Colonic mucosa (tissue), 4 donors: ENCODE results near the gene APLF. TPM values are rescaled to one million over a fixed set of nuclear protein-coding genes. Genes with fewer than 3 reads are reported as not detected.
"Not testable (repeated sequence)": the region's sequence is repeated elsewhere in the genome, so short reads cannot be mapped to it uniquely, and the experiment has no call there.

ENCODE experiments used
- DNase-seq: peaks from one replicate; pipeline ENCODE4 v3.0.0-alpha.2; 2020
- H3K27ac ChIP-seq: fragments of 200-600 bp; one replicate; pipeline ENCODE4 v1.8.0; 2021
- H3K27me3 ChIP-seq: fragments of 200-600 bp; one replicate; pipeline ENCODE4 v1.8.0; 2021
- H3K36me3 ChIP-seq: fragments of 200-600 bp; one replicate; pipeline ENCODE4 v1.8.0; 2021
- H3K4me1 ChIP-seq: fragments of 200-600 bp; one replicate; pipeline ENCODE4 v1.8.0; 2021; ENCODE audit warnings: mild to moderate bottlenecking
- H3K4me3 ChIP-seq: fragments of 200-600 bp; one replicate; pipeline ENCODE4 v1.8.0; 2021
- H3K9ac ChIP-seq, 2 donors: one replicate each; pipeline ENCODE4 v1.7.0; 2013; ENCODE audit warnings: control low read depth in 2 of 2, low read depth in 2 of 2, low read length in 2 of 2
- H3K9me3 ChIP-seq: fragments of 200-600 bp; one replicate; pipeline ENCODE4 v1.8.0; 2021
- intact Hi-C: fragments of 100-400 bp; cut with DNase I; formaldehyde crosslinking; loops from one replicate; pipeline ENCODE4 v1.14.1; 2022
- total RNA-seq, 2 donors: library from RNA; stranded (reverse); fragmentation: NEBNext Ultra II Directional in 1 of 2; extraction: Animal tissue kit (Norgen Biotek cat#: 25700) in 1 of 2; gene quantifications; one replicate each; pipeline ENCODE4 v1.2.1, GENCODE V29; 2021
- TF ChIP-seq, protein P1 (sequence below): fragments of 200-600 bp; IDR thresholded peaks from one replicate; pipeline ENCODE4 v1.8.0; 2022; ENCODE audit warnings: antibody characterized with exemption, mild to moderate bottlenecking
- donor health status: healthy.
- donor health status: DM: no; HTN: no; CAD: no.
- donor health status: DM: no; HTN: no; CAD: no.

Gene APLF
- total RNA-seq, 2 donors from 2014 or later: 0.96 to 2.6 TPM

DNA sequence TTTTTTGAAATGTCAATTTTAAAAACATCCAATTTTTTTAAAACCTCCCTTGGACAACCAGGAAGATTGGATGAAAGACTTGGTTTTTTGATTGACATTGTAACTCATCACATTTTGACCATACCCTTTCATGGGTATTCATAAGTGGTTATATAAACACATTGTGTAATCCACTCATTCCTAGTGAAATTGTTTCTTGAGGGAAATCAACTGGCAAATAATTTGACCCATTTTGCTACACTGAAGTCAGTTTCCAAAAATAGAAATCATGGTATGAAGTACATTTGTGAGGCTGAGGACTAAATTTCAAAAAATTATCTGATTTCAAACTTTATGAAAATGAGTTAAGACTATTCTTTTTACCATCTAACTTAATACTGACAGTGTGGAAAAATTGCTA lies 31.8 kb upstream of the APLF start:
- intact Hi-C loops: no loop called here
- Histone ChIP-seq H3K27me3 (no peaks in the 10 kb centered on the region), H3K9ac (no peak overlapping the region), H3K9me3 (no peaks in the 10 kb centered on the region), H3K36me3 (no peaks in the 10 kb centered on the region), H3K4me3 (no peak overlapping the region), H3K27ac (no peak overlapping the region), H3K4me1 (no peaks in the 10 kb centered on the region)
- TF ChIP-seq, protein P1, sequence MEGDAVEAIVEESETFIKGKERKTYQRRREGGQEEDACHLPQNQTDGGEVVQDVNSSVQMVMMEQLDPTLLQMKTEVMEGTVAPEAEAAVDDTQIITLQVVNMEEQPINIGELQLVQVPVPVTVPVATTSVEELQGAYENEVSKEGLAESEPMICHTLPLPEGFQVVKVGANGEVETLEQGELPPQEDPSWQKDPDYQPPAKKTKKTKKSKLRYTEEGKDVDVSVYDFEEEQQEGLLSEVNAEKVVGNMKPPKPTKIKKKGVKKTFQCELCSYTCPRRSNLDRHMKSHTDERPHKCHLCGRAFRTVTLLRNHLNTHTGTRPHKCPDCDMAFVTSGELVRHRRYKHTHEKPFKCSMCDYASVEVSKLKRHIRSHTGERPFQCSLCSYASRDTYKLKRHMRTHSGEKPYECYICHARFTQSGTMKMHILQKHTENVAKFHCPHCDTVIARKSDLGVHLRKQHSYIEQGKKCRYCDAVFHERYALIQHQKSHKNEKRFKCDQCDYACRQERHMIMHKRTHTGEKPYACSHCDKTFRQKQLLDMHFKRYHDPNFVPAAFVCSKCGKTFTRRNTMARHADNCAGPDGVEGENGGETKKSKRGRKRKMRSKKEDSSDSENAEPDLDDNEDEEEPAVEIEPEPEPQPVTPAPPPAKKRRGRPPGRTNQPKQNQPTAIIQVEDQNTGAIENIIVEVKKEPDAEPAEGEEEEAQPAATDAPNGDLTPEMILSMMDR: no peak
- DNase-seq: no peak

DNA sequence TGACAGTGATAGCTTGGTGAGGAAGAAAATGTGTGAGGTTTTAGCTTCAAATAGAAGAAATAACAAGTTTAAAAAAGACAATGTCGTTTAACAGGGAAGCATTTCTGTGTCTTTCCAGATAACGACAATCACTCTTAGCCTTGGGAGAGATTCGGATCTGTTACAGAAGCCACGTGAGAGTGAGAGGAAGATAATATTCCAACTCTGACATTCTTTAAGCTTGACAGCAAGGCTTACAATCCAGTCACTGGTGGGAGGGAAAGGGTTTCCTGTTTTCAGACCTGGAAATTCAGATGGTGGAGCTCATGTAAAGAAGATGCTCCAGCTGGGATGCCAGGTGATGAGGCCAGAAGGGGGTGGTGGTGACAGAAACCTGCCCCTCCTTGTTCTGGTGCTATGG lies 31.1 kb upstream of the APLF start:
- no peak overlapping the region for H3K27ac ChIP-seq
- H3K27me3 ChIP-seq: no peaks in the 10 kb centered on the region
- H3K4me3 ChIP-seq: no peak overlapping the region
- no peak overlapping the region for H3K9ac ChIP-seq
- TF ChIP-seq, protein P1: no peak
- no peaks in the 10 kb centered on the region for H3K36me3 ChIP-seq
- DNase-seq: no peak
- H3K4me1 ChIP-seq: no peaks in the 10 kb centered on the region
- H3K9me3 ChIP-seq: no peaks in the 10 kb centered on the region
- intact Hi-C loops: no loop called here

DNA sequence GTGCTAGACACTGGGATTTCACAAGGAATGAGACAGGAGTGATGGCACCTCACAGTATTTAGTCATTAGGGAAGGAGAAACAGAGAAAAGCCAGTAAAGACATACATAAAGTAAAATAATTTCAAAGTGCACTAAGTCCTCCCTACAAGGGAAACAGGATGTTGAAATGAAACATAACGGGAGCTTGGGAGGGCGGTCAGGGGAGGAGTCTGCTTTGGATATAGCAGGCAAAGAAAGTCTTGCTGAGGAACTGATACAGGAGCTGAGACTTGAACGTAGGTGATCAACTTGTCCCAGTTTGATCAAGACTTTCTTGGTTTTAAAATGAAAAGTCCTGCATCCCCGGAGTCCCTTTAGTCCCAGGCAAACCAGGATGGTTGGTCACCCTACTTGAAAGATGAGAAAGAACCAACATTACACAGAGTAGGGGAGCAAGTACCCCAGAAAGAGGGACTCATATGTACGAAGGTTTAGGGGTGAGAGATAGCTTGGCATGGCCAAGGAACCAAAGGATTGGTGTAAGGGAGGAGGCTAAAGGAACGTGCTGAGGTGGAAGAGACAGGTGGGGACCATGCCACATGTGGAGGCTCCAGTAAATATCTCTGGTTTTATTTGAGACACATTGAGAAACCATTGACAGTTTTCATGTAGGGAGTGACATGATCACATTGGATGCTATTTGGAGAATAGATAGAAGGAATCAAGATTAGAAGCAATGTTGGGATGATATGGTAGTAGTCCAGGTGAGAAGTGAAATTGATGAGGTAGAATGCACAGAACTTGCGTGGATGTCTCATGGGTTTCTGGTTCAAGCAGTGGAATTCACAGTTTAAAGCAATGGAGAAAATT lies 28.7 kb upstream of the APLF start:
- H3K4me1 ChIP-seq: no peaks in the 10 kb centered on the region
- no peak overlapping the region for H3K9ac ChIP-seq
- H3K9me3 ChIP-seq: no peaks in the 10 kb centered on the region
- TF ChIP-seq, protein P1: no peak
- DNase-seq: no peak
- no peaks in the 10 kb centered on the region for H3K36me3 ChIP-seq
- no peak overlapping the region for H3K4me3 ChIP-seq
- H3K27ac ChIP-seq: no peak overlapping the region
- intact Hi-C loops: no loop called here
- H3K27me3 ChIP-seq: no peaks in the 10 kb centered on the region

DNA sequence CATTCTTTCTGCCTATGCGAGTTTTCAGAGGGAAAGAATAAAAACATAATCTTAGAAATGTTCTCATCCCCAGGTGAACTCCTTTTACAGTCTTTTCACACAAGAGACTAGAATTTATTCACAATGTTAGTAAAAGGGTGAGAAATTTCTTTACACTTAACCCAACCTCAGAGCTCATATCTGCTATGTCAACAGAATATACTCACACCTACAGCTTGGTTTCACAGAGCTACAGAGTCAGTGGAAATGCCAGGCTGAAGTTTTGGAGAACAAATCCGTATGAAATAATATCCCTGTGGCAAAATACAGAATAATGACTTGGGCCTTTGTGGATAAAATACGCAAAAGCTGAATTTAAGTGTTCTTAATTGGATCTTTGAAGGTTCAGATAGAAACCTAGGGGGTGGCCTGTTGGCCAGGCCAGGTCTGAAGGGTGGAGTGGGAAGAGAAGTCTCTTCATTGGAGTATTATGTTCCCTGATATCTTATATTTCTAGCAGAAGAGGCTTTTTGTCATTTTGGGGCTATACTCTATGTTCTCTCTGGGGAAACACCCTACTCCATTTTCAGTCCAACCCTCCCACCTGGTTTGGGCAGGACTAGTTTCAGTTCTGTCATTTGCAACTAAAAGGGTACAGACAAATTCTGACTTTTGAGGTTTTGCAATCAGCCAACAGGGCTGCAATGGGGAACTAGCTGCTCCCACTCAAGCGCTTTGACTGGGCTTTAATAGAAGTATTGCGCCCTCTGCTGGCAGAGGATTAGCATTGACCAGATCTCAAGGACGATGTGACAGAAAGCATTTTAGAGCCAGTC lies 26.0 kb upstream of the APLF start:
- no peak overlapping the region for H3K4me3 ChIP-seq
- no peaks in the 10 kb centered on the region for H3K9me3 ChIP-seq
- no peaks in the 10 kb centered on the region for H3K4me1 ChIP-seq
- H3K27me3 ChIP-seq: no peaks in the 10 kb centered on the region
- no peaks in the 10 kb centered on the region for H3K36me3 ChIP-seq
- no peak overlapping the region for H3K27ac ChIP-seq
- no peak overlapping the region for H3K9ac ChIP-seq
- DNase-seq: peak; percentile 80
- intact Hi-C loops: loop anchor here (5.0 kb wide), 2 partner anchors 74 to 319 kb away; partner anchors contain the start of gene PLEK
- TF ChIP-seq, protein P1: peak; percentile 81

DNA sequence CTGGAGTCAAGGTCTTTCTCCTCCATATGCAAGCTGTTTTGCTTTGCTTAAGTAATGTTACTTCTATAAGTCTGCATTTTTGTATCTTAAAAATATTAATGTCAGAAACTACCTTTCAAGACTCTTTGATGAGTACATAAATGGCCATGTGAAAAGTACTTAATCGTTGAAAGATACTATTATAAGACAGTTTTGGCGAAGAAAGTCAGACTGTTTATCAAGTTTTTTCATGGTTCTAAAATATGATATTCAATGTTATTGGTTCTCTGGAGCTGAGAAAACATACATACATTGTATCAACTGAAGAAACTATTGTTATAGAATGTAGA lies 25.4 kb upstream of the APLF start:
- H3K27ac ChIP-seq: no peak overlapping the region
- H3K27me3 ChIP-seq: no peaks in the 10 kb centered on the region
- H3K9ac ChIP-seq: no peak overlapping the region
- no peaks in the 10 kb centered on the region for H3K9me3 ChIP-seq
- no peak for DNase-seq
- intact Hi-C loops: loop anchor here (5.0 kb wide), 2 partner anchors 75 to 320 kb away; partner anchors contain the start of gene PLEK
- H3K36me3 ChIP-seq: no peaks in the 10 kb centered on the region
- TF ChIP-seq, protein P1: no peak
- no peaks in the 10 kb centered on the region for H3K4me1 ChIP-seq
- no peak overlapping the region for H3K4me3 ChIP-seq

DNA sequence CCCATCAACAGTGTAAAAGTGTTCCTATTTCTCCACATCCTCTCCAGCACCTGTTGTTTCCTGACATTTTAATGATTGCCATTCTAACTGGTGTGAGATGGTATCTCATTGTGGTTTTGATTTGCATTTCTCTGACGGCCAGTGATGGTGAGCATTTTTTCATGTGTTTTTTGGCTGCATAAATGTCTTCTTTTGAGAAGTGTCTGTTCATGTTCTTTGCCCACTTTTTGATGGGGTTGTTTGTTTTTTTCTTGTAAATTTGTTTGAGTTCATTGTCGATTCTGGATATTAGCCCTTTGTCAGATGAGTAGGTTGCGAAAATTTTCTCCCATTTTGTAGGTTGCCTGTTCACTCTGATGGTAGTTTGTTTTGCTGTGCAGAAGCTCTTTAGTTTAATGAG lies 21.0 kb upstream of the APLF start:
- DNase-seq, H3K9me3 ChIP-seq, H3K9ac ChIP-seq, H3K4me1 ChIP-seq, H3K4me3 ChIP-seq, H3K36me3 ChIP-seq, intact Hi-C loops, H3K27ac ChIP-seq, H3K27me3 ChIP-seq: not testable (repeated sequence)
